GM19324 (cell line): Measurements from ENCODE around the gene RNU6-1.

Experiments
- ATAC-seq: cut with Tn5 transposase; IDR thresholded peaks from one replicate; pipeline ENCODE4 v1.9.1; 2021; ENCODE audit warnings: mild to moderate bottlenecking, moderate library complexity; ENCODE audit not compliant: unreplicated experiment, low FRiP score

RNU6-1 gene

GRCh38 chr15:67834581-67835296, 5.1 kb downstream of the RNU6-1 start:
- ATAC-seq = no peak

DNA sequence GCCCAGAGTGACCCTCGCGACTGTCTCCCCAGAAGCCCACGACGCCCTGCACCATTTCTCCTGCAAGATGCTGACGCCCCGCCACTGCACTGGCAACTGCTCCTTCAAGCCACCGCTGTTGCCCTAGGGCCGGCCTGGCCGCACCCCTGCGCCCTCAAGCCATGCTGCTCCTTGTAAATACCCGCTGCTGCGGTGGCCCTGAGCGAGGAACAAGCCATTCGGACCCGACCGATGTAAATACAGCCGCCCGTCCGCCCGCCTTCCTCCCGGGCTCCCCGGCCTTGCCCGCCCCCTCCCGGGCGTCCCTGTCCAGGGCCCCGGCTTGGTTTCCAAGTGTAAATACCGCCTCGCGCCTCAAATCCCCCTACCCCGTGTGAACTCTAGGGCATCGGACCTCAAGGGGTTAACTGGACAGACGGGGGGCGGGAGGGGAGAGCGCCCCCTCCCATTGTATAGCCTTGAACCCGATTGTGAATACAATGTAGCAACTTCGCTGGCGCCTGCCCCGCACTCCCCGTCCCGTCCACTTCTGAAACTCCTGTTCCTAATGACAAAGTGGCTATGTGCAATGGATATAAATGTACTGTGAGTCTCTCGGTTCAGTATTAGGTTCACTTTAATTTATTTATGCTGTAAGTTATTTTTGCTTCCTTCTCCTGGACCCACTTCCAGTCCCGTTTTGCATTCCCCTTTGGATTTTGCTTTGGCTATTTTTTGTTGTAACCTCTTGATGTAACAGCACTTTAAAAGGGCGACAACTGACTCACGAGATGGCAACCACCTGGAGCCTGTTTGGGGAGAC, 5.9 kb downstream of the RNU6-1 start:
- no peak for ATAC-seq

DNA sequence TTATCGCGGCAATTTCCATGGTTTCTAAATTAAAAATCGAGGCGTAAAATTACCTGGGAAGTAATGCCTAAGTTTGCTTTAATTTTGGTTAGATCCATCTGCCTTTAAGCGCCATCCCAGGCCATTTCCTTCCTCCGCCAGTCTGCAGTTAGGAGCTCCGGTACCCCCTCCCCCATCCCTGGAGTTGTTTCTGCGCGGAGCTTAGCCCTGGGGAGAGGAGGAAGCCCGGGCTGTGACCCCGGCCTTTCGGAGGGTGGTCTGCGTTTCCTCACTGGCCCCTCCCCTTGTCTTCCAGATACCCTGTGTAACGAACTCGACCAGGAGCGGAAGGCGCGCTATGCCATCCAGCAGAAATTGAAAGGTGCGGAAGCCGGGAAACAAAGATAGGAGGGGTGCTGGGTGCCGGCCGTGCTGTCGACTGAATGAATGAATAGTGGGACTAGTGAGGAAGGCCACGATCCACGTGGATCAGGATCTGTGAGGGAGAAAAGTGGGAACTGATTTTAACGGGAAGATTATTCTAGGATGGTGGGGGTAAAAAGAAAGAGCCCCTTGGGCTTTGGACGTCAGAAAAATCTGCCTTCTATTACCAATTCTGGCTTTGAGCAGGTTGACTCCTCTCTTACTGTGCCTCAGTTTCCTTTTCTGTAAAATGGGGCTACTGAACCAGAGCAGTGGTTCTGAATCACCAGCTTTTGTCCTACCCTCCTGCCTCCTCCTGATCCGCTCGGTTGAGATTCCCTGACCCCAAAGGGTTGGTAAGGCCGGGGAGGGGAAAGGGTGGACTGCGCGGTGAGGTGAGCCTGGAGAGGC, 6.7 kb downstream of the RNU6-1 start:
- ATAC-seq = no peak

DNA sequence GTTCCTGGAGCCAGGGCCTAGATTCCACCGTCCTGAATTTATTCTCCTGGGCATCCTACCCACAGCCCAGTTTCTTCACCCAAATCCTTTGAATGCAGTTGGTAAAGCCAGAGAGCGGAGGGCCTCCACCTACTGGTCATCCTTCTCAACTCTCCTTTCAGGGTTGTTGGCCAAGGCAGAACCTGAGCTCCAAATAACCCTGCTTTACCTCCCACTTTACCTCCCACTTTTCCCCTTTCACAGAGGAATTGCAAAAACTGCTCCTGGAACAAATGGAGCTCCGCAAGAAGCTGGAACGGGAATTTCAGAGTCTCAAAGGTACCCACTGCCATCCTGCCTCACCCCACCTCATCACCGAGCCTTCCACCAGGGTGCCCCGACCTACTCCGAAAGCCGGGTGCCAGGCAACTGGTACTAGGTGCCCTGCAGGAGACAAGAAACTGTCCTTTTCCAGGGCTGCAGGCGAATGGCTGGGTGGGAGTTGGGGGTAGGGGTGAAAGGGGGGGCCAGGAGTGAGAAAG, 7.8 kb downstream of the RNU6-1 start:
- no peak for ATAC-seq

DNA sequence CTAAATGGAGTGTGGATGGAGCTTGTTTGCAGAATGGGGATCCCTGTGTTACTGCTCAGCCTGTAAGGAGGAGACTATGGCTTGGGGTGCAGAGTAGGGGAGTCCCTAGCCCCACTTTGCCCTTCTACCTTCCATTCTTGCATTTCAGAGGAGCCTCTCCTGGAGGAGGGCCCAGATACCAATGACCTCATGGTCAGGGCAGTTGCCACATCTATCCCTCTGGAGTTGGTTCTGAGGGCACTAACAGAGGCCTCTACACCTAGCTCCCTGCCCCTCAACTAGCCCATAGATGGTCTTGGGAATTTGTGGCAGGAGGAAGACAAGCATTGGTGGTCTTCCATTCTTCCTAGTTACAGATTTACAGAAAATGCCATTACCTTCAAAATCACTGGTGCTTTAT, 8.5 kb downstream of the RNU6-1 start:
- ATAC-seq = no peak

GRCh38 chr15:67829647-67830504, 10.0 kb downstream of the RNU6-1 start:
- no peak for ATAC-seq

DNA sequence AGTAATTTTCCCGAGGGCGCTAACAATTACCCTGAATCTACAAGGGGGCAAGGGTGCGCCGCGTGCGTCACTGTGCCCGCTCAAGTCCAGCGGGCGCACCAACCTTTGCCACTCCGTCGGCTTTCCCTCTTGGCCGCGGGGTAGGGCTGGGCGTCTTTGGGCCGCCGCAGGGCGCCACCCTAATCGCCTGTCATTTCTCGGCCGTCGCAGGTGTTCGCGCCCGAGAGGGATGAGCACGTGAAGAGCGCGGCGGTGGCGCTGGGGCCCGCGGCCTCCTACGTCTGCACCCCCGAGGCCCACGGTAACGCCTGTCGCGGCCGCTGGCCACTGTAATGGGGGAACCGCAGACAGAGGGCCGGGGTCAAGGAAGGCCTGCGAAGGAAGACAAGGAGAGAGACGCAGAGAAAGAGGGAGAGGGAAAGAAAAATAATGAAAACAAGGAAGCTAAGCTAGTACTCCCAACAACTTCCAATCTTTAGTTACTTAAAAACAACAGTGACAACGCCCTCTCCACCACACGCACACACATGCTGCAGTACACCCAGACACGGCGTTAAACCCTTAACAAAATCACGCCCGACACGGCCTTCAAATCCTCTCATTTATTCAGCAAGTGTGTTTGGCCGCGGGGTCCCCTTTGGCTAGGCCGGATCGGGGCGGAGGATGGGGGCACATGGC, 10.7 kb downstream of the RNU6-1 start:
- ATAC-seq = no peak

DNA sequence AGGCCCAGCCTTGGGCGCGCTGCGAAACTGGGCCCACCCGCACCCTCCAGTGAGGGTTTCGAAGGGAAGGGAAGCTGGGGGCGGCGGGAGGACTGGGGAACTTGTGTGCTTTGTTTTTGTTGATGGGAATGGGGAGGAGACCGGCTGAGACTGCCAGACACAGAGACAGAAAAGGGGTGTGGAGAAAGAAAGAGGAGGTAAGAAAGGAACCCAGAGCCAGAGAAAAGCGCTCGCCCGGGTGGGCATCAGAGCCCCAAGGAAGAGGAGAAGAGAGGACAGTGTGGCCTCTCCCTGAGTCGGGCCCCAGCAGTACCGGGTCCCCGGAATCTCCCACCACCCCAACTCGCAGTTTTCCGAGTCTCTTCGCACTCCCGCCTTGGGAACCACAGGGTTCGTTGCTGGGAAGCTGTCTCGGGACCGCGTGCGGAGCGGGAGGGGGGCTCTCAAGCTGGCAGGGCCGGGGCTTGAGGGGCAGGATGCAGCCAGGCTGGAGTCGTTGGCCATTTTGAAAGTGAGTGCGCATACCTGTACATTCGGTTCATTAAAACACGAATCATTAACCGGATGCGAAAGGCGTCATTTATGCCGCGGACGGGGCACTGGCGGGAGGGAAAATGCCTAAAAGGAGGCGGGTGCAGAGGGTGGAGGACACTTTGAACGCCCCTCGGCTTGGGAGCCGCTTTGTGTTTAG, 11.4 kb downstream of the RNU6-1 start:
- no peak for ATAC-seq

- no peak for ATAC-seq
Observed at GRCh38 chr15:67827562-67828277, 12.1 kb downstream of the RNU6-1 start.

- ATAC-seq = no peak
Observed at GRCh38 chr15:67826717-67827561, 12.9 kb downstream of the RNU6-1 start.

DNA sequence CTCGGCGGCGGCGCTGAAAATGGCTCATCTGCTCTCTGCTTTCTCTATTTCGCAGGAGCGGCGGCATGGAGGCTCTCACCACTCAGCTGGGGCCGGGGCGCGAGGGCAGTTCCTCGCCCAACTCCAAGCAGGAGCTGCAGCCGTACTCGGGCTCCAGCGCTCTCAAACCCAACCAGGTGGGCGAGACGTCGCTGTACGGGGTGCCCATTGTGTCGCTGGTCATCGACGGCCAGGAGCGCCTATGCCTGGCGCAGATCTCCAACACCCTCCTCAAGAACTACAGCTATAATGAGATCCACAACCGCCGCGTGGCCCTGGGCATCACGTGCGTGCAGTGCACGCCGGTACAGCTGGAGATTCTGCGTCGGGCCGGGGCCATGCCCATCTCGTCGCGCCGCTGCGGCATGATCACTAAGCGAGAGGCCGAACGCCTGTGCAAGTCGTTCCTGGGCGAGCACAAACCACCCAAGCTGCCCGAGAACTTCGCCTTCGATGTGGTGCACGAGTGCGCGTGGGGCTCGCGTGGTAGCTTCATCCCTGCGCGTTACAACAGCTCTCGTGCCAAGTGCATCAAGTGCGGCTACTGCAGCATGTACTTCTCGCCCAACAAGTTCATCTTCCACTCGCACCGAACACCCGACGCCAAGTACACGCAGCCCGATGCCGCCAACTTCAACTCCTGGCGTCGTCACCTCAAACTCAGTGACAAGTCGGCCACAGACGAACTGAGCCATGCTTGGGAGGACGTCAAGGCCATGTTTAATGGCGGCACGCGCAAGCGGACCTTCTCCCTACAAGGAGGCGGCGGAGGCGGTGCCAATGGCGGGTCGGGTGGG, 13.7 kb downstream of the RNU6-1 start:
- ATAC-seq = no peak

DNA sequence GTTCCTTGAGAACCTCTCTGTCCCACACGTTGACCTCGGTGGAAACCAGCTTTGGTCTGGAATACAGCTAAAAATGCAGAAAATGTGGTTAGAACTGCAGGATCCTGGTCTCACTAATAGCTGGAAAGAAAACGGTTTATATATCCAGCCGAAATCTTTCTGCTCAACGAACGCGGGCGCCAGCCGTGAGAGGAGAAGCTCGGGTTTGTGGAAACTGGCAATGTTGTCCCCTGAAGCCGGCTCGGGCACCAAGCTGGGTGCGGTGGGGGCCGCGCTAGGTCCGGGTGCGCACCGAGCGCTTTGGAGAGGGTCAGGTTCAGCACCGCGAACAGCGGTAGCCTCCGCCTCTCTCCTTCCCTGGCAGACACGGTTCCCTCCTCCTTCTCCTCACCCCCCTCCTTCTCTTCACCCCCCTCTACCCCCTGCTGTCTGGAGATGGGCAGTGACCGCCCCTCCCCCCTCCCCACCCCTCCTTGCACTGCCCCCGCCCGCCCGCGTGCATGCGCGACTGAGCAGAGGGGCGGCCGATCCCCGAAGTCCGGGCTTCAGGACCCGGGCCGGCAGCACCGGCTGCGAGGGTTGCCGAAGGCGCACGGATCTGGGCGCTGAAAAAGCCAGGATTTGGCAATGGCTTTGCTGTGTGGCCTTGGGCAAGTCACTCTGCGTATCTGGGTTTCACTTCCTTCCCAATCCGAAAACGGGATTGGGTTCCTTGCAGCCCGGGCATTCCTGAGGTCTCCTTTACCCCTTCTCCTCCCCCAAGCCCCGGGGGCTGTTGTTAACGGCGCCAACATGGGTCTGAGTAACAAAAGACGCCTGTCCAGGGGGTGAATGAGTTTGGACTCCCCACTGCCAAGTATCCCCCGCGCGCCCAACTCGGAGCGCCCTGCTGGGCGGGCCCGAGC, 14.6 kb downstream of the RNU6-1 start, which contains the start of gene SKOR1:
Gene SKOR1 (plus strand): TSS at position 534 of the 905 bp plus-strand sequence. CDS start 94 bp downstream, at position 628.
- no peak for ATAC-seq

DNA sequence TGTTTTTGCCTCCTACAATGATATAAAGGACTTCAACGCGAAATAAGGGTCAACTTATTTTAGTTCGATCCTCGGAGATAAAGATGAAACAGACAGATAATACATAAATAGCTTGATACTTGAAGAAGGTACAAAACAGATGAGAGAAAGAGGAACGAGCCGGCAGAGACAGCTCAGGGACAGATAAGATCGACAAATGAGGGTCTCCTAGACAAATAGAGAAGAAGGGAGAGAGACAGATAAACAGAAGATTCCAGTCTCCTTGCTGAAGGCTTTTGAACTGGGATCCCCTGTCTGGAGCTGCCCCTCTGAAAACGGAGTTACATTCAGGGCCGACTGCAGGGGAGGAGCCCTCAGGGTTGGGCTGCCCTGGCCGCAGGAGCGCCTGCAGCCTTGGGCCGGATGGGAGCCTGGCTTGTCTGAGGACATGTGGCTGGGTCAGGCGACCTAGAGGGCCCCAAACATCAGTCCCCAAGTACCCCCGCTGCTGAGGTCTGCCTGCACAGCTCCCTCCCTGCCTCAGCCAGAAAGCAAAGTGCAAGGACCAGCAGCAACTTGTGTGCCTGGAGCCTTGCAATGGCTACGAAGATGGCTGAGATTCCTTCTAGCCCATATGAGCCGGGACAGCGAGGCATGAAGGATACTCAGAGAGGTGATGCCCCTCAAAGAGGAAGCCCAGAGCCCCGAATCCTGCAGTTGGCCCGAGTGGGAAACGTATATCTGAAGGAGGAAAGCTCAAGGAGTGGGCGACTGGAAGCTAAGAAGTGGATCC, 15.5 kb downstream of the RNU6-1 start:
- ATAC-seq = no peak

GRCh38 chr15:67823314-67824196, 16.3 kb downstream of the RNU6-1 start:
- ATAC-seq = no peak
